HG02973 (cell line): Measurements from ENCODE around the gene IL16.
A peak's percentile ranks its signal among the peaks of the same experiment; 100 is the strongest.

Source experiments
- ATAC-seq: cut with Tn5 transposase; IDR thresholded peaks from one replicate; pipeline ENCODE4 v1.9.1; 2021; ENCODE audit warnings: moderate library complexity; ENCODE audit not compliant: unreplicated experiment

IL16 gene

DNA sequence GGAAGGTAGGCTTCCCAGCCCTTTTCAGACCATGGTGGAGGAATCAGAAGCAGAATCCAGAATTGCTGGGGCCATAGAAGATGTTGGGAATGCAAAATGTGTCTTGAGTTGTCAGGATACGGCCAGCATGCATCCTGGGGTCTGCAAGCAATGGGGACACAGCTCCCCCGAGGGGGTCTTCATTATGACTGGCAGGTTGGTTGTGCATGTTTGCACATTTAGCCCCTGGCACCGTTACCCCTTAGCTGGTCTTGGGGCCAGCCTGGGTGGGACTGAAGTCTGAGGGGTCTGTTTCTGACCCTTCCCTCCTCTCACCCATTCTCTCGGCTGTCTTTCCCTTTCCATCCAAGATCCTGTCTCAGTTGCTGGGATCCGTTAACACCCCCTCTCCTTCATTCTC, 76.5 kb downstream of the IL16 start:
- no peak for ATAC-seq

GRCh38 chr15:81273855-81274254, 77.2 kb downstream of the IL16 start:
- no peak for ATAC-seq

GRCh38 chr15:81274255-81274654, 77.6 kb downstream of the IL16 start:
- ATAC-seq = no peak

DNA sequence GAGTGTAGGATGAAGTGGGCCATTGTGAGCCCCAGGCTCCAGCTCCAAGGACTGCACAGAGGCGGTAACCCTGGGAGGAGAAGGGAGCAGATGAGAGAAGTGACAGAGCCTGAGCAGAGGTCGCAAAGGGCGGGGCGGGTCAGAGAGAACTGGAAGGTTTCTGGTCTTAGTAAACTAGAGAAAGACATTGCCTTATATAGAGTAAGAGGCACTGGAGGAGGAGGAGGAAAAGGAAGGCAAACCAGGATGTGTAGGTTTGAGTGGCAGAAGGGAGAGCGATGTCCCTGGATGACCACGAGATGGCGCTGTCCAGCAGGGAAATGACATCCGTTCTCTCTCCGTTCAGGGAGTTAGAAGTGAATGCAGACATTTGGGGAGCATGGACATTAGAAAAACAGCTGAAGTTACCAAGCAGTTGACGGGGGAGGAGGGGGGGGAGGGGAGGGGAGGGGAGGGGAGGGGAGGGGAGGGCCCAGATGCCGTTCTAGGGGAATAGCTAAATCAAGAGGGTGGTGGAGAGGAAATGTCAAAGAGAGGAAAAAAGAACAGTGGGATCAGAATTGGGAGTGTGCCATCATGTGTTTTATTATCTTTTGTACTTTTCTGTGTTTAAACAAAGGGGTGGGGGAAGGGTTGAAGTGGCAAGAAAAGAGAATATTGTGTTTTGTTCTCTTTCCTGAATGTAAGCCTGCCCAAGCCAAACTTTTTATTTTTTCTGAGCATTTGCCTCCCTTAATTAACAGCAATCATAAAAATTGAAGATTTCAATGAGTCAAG, 78.4 kb downstream of the IL16 start:
- ATAC-seq = peak; percentile 79

- no peak for ATAC-seq
These were observed 79.2 kb downstream of the IL16 start for GRCh38 chr15:81275711-81276392.

- ATAC-seq = no peak
These were observed 80.3 kb downstream of the IL16 start for GRCh38 chr15:81276967-81277366.

GRCh38 chr15:81277851-81278250, 81.2 kb downstream of the IL16 start:
- ATAC-seq = no peak

DNA sequence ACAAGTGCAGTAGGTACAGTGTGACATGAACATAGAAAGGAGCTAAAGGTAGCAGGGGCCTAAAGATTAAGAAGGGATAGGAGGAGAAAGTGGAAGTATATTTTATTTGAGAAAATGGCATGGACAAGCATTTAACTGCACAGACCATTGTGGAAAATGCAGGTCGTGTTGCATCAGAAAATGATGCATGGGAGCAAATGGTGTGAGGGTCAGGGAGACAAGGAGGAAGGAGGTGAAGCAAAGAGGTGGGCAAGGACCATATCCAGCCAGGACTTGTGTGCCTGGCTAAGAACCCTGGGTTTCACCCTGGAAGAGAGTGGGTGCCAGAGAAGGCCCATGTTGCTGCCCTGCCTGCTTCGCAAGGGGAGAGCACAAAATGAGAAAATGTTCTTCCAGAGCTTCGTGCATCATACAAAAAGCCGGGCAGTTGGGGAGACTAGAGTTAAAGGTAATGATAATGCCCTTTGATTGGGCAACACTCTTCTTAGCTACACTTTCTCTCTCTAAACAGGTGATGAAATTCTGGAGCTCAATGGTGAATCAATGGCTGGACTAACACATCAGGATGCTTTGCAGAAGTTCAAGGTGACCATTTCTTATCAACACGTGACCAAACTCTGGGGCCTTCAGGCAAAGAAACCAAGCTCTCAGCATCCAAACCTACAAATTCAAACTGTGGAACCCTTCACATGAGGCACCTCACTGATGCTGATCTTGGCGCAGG, 81.8 kb downstream of the IL16 start:
- no peak for ATAC-seq

DNA sequence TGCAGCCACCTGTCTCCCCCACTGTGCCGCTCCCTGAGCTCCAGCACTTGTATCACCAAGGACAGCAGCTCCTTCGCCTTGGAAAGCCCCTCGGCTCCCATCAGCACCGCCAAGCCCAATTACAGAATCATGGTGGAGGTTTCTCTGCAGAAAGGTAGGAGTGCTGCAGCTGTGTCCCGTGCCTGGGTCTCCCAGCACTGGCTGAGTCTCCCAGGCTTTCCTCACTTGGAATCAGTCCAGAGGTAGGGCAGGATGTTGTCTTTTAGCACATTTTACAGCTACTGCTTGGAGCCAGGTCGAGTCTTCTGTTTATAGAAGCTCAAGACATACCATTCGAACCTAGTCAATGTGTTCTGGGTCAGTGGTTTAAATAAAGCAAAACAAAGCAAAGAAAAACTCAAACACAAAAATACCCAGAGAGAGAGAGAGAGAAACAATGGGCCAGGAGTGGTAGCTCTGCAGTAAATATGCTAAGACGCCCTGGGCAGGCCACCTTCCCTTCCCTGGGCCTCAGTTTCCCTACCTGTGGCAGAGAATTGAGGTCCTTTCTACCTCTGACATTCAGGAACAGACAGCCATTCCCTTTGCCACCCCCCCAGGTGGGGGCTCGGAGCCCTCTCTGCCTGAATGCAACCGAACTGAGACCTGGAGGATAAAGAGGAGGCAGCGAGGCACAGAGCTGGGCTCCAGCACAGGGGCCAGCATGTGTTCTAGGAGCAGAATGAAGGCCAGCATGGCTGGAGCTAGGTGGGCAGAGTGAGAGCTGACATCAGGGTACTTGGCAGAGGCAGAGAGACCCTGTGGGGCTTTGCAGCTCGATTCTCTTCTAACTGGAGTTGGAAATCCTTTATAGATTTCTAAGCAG, 83.2 kb downstream of the IL16 start:
- ATAC-seq = no peak

DNA sequence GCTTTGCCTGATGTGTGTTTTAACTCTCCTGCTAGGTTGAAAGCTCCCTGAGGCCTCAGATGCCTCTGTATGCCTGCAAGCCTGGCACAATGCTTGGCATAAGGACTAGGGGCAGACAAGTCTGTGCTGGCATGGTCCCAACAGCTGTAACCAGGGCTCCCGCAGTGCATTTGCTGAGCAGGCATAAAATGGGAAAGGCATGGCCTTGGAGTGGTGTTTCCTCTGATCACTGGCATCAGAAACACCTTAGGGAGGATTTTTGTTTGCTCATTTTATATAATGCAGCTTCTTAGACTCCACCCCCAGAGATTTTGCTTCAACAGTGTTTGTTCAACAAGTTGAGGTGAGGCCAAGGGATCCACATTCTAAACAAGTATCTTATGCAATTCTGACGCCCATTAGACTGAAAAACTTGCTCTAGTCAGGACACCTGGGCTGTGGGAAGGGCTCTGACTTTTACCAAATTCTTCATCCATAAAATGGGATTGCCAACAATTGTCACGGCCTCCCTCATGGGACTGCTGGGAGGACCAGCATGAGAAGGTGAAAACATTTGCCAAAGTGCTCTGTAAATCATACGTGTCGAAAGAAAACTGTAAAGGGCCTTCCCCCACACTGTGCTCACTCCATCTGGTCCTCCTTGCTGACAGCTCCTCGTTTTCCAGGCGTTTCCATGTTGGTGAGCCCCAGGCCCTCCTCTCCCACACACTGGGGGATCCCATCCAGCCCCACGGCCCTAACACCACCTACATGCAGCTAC, 84.2 kb downstream of the IL16 start:
- no peak for ATAC-seq

DNA sequence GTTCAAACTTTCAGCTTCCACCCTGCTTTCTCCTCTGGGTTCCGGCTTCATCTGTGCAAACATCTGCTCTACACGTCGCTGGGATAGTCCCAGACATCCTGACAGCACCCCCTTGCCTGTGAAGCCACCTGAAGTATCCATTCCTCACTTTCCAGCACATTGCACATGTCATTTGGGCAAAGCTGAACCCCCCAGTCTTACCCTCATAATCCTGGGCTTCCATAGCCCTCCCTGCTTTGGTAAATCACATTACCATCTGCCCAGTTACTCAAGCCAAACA, 84.7 kb downstream of the IL16 start:
- ATAC-seq = no peak

DNA sequence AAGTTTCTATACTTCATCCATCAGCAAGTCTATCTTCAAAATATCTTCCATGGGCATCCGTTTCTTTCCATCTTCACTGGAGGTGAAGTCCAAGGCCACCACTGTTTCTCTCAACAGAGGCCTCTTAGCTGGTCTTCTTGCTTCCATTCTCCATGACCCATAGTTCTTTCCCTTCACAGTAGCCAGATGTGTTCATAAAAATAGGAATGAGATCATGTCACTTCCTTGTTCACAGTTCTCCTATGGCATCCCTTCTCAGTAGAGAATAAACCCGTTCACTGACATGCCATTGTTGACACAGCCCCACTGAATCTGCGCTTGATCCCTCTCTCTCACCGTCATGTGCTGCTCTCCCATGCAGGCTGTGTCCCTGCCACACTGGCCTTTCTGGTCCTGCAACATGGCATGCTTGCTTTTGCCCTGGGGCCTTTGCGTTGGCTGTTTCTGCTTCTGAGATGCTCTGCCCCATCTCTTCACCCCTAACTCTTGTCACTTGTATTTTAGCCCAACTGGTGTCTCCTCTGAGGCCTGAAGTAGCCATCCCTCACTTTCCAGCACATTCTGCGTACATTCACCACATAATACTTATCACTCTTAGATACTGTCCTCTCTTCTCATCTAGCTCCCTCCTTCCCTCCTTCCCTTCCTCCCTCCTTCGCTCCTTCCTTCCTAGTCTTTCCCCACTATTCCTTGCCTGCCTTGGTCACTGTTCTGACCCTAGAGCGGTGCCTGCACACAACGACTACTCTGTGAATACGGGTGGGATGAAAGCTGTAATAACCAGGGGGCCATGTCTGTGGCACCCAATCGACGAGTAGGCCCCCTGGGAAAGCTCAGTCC, 85.3 kb downstream of the IL16 start:
- ATAC-seq = no peak

DNA sequence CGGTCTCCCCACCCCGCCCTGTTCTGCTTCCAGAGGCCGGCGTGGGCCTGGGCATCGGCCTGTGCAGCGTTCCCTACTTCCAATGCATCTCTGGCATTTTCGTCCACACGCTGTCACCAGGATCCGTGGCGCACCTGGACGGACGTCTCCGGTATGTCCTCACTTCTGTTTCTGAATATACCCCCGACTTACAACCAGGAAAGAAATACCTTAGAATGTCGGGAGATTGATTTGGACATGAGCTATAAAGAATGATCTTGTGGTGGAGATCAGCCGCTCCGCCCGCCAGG, 85.9 kb downstream of the IL16 start:
- no peak for ATAC-seq

- no peak for ATAC-seq
These were observed 86.2 kb downstream of the IL16 start for GRCh38 chr15:81282911-81283310.

DNA sequence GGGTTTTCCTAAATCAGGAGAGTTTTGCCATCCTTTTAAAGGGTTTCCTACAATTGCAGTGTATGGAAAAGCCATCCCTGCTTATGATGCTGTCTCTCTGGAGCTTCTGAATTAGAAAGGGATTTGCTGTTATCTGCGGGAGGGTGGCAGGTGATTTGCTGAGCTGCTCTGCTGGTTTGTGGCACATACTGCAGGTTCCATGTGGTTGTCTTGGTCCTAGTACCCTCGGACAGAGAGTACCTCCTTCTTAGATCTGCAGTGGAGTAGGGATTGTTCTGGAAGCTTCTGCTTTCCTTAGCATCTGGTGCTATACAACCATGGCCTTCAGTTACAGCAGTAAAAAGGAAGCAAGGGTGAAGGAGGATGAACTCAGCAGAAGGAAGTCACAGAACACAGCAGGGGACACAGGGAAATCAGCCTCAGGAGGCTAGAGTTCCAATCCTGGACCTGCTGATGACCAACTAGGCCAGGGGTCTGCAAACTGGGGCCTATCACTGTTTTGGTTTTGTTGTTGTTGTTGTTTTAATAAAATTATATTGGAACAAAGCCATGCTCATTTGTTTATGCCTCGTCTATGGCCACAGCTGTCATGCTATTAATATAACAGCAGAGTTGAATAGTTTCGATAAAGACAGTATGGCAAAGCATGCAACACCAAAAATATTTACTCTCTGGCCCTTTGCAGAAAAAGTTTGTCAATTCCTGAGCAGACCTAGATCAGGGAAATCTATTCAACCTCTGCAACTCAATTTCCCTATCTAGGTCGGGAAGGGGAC, 87.8 kb downstream of the IL16 start:
- no peak for ATAC-seq

DNA sequence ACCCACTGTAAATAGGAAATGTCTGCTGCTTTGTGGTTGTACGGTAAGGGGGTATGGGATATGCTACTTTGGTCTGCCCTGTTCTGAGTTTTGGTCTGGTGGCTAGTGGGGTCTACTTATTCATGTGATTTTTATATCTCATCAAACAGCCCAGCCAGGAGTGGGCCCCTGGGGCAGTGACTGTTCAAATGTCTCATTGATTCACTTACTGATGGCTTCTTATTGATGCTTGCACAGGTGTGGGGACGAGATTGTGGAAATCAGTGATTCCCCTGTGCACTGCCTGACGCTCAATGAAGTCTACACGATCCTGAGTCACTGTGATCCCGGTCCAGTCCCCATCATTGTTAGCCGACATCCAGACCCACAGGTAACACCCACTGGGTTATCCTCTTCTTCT, 88.8 kb downstream of the IL16 start:
- ATAC-seq = no peak

DNA sequence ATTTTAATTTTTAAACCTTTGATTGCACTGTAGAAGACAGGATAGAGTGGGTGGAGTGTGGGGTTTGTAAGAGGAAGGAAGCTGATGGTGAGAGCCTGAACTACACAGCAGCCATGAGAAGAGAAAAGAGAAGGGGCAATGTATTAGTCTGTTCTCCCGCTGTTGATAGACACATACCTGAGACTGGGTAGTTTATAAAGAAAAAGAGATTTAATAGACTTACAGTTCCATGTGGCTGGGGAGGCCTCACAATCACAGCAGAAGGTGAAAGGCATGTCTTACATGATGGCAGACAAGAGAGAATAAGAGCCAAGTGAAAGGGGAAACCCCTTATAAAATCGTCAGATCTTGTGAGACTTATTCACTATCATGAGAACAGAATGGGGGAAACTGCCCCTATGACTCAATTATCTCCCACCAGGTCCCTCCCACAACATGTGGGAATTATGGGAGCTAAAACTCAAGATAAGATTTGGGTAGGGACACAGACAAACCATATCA, 90.0 kb downstream of the IL16 start:
- ATAC-seq = no peak

GRCh38 chr15:81288040-81288439, 91.4 kb downstream of the IL16 start:
- no peak for ATAC-seq

DNA sequence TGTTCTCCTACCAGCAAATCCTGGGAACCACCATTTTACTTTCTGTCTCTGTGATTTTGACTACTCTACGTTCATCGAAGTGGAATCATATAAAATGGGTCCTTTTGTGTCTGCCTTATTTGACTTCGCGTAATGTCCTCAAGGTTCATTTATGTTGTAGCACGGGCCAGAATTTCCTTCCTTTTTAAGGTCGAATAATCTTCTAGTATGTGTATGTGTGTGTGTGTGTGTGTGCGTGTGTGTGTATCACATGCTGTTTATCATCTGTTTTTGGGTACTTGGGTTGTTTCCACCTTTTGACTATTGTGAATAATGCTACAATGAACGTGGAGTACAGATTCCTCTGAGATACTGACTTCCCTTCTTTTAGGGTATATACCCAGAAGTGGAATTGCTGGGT, 91.9 kb downstream of the IL16 start:
- ATAC-seq = no peak
